HepG2 (cell line): Measurements from ENCODE around the gene FAS. TPM values are rescaled to one million over a fixed set of nuclear protein-coding genes. Genes with fewer than 3 reads are reported as not detected.

ENCODE experiments used
- AHR ChIP-seq: IDR thresholded peaks from 2 replicates; pipeline ENCODE4 v1.6.1; 2018; ENCODE audit warnings: missing genetic modification reagents, missing compliant biosample characterization
- ARID5B ChIP-seq: IDR thresholded peaks from 2 replicates; pipeline ENCODE4 v1.4.0; 2020; ENCODE audit warnings: mild to moderate bottlenecking, missing genetic modification reagents
- CEBPG ChIP-seq: IDR thresholded peaks from 2 replicates; pipeline ENCODE4 v1.6.1; 2016
- DNMT3B ChIP-seq: conservative IDR thresholded peaks from 2 replicates; pipeline ENCODE4 v1.6.1; 2016; ENCODE audit warnings: missing biosample characterization, control low read depth
- FOXC1 ChIP-seq: sonication (generic); formaldehyde crosslinking; IDR thresholded peaks from 2 replicates; pipeline ENCODE4 v1.8.0; 2022; ENCODE audit warnings: mild to moderate bottlenecking, missing genetic modification reagents, borderline replicate concordance
- GRHL1 ChIP-seq: sonication (generic); formaldehyde crosslinking; conservative IDR thresholded peaks from 2 replicates; pipeline ENCODE4 v1.8.0; 2022; ENCODE audit warnings: missing genetic modification reagents
- HIC2 ChIP-seq: sonication (generic); formaldehyde crosslinking; IDR thresholded peaks from 2 replicates; pipeline ENCODE4 v1.9.0; 2022; ENCODE audit warnings: low read depth, missing genetic modification reagents
- HNRNPH1 ChIP-seq: fragments of 200-400 bp; formaldehyde crosslinking; optimal IDR thresholded peaks from 2 replicates; pipeline ENCODE3; 2017; ENCODE audit warnings: mild to moderate bottlenecking, low read depth, low read length
- HOXA3 ChIP-seq: sonication (generic); formaldehyde crosslinking; IDR thresholded peaks from 2 replicates; pipeline ENCODE4 v1.5.0; 2020; ENCODE audit warnings: missing genetic modification reagents
- KDM2A ChIP-seq: sonication (generic); formaldehyde crosslinking; IDR thresholded peaks from 2 replicates; pipeline ENCODE4 v1.4.0; 2020; ENCODE audit warnings: low read depth, missing genetic modification reagents, borderline replicate concordance
- TFAP4 ChIP-seq: sonication (generic); IDR thresholded peaks from 2 replicates; pipeline ENCODE4 v1.6.1; 2016; ENCODE audit warnings: low read depth, borderline replicate concordance
- U2AF1 ChIP-seq: fragments of 200-400 bp; formaldehyde crosslinking; optimal IDR thresholded peaks from 2 replicates; pipeline ENCODE3; 2017; ENCODE audit warnings: mild to moderate bottlenecking, low read depth, low read length
- UBTF ChIP-seq: sonication (generic); formaldehyde crosslinking; IDR thresholded peaks from 2 replicates; pipeline ENCODE4 v1.4.0; 2020; ENCODE audit warnings: mild to moderate bottlenecking, missing genetic modification reagents
- ZNF230 ChIP-seq: sonication (generic); formaldehyde crosslinking; IDR thresholded peaks from 2 replicates; pipeline ENCODE4 v1.4.0; 2020; ENCODE audit warnings: mild to moderate bottlenecking, missing genetic modification reagents
- ZNF691 ChIP-seq: sonication (generic); formaldehyde crosslinking; IDR thresholded peaks from 2 replicates; pipeline ENCODE4 v1.4.0; 2020; ENCODE audit warnings: missing genetic modification reagents, low read depth, mild to moderate bottlenecking, borderline replicate concordance
- ZSCAN30 ChIP-seq: sonication (generic); formaldehyde crosslinking; IDR thresholded peaks from 2 replicates; pipeline ENCODE4 v1.5.0; 2020; ENCODE audit warnings: mild to moderate bottlenecking, missing genetic modification reagents
- ZZZ3 ChIP-seq: sonication (generic); formaldehyde crosslinking; IDR thresholded peaks from 2 replicates; pipeline ENCODE4 v1.4.0; 2020; ENCODE audit warnings: missing genetic modification reagents, mild to moderate bottlenecking, borderline replicate concordance
- polyA plus RNA-seq, 8 experiments: library from polyadenylated mRNA; depleted of rRNA in 3 of 8; stranded (reverse) in 7 of 8; unstranded in 1 of 8; fragments of >200 nt; fragmentation: Illumina TruSeq in 4 of 8; extraction: Trizol in 4 of 8; gene quantifications; 2 replicates each; pipeline versions ENCODE4 v1.2.1 to v1.2.3, GENCODE V29; 2011 to 2016; ENCODE audit warnings: low read depth in 4 of 8, missing spikeins in 1 of 8, mixed read lengths in 1 of 8; ENCODE audit not compliant: insufficient read depth in 1 of 8
- total RNA-seq, 5 experiments: library from RNA; depleted of rRNA; stranded (reverse); fragments of >200 nt; fragmentation: Illumina TruSeq; extraction: Trizol; gene quantifications; 2 replicates each; pipeline ENCODE4 v1.2.3, GENCODE V29; 2016; ENCODE audit warnings: low read depth in 1 of 5

FAS gene
- total and polyA plus RNA-seq, 2 of the 13 experiments (the other 11 are each of a cell fraction or from before 2014, with no cell fraction given) = 5.9 to 17.9 TPM

- TF ChIP-seq ARID5B (no peak), KDM2A (CRISPR knock-in tag) (0 out of 2 replicates have a peak, but pooled peaks have one; percentile 5), HNRNPH1 (no peak), AHR (CRISPR knock-in tag) (no peak), DNMT3B (CRISPR knock-in tag) (no peak), CEBPG (CRISPR knock-in tag) (no peak), HOXA3 (CRISPR knock-in tag) (no peak), UBTF (CRISPR knock-in tag) (no peak; the same call in 1 of the 2 replicates), ZSCAN30 (CRISPR knock-in tag) (no peak), FOXC1 (no peak), ZNF230 (CRISPR knock-in tag) (0 out of 2 replicates have a peak, but pooled peaks have one; percentile 85), ZZZ3 (CRISPR knock-in tag) (no peak), HIC2 (CRISPR knock-in tag) (no peak), TFAP4 (no peak), GRHL1 (no peak), ZNF691 (peak; percentile 59; the same call in 1 of the 2 replicates), U2AF1 (no peak)
These were observed 732 bp downstream of the FAS start (continued) for GRCh38 chr10:88991161-88991898.
